ENCODE measurements around the gene MYBPHL.

DNA sequence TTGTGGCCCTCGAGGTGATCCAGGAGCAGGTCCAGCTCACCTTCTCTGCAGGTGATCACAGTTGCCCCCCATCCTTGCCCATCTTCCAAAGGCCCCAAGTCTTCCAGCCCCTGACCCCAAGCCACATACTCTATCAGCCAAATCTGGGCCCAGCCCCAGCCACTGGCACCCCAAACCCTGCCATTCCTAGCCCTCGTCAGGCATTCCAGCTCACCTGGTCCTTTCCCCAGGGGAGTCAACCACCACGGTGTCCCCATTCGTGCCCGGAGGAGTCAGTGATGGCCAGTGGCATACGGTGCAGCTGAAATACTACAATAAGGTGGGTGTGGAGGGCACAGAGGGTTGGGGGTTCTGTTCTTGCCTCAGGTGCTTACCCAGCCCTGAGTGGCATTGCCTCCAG lies 45.2 kb downstream of the MYBPHL start:
- TF ChIP-seq, protein P1, sequence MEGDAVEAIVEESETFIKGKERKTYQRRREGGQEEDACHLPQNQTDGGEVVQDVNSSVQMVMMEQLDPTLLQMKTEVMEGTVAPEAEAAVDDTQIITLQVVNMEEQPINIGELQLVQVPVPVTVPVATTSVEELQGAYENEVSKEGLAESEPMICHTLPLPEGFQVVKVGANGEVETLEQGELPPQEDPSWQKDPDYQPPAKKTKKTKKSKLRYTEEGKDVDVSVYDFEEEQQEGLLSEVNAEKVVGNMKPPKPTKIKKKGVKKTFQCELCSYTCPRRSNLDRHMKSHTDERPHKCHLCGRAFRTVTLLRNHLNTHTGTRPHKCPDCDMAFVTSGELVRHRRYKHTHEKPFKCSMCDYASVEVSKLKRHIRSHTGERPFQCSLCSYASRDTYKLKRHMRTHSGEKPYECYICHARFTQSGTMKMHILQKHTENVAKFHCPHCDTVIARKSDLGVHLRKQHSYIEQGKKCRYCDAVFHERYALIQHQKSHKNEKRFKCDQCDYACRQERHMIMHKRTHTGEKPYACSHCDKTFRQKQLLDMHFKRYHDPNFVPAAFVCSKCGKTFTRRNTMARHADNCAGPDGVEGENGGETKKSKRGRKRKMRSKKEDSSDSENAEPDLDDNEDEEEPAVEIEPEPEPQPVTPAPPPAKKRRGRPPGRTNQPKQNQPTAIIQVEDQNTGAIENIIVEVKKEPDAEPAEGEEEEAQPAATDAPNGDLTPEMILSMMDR (conservative IDR thresholded peaks at IDR 0.05 in 1 of 2, IDR thresholded peaks at IDR 0.05 in 1 of 2; ENCODE audit: low read depth in 1 of 2, low read length in 2 of 2): no peak
- TF ChIP-seq EZH2 (IDR thresholded peaks at IDR 0.05; ENCODE audit: low read length, missing control alignments): no peak
